GM19035 (cell line): Measurements from ENCODE around the gene COA8.

Source experiments
- ATAC-seq: cut with Tn5 transposase; IDR thresholded peaks from one replicate; pipeline ENCODE4 v1.9.1; 2021; ENCODE audit not compliant: unreplicated experiment

The COA8 gene

GRCh38 chr14:103619057-103619456 is 56.3 kb downstream of the COA8 start:
- ATAC-seq = no peak

GRCh38 chr14:103621860-103622259 is 59.1 kb downstream of the COA8 start:
- ATAC-seq = no peak

- no peak for ATAC-seq
Observed at GRCh38 chr14:103623308-103623707, 60.5 kb downstream of the COA8 start.

- no peak for ATAC-seq
Observed at GRCh38 chr14:103623883-103624482, 61.2 kb downstream of the COA8 start.

DNA sequence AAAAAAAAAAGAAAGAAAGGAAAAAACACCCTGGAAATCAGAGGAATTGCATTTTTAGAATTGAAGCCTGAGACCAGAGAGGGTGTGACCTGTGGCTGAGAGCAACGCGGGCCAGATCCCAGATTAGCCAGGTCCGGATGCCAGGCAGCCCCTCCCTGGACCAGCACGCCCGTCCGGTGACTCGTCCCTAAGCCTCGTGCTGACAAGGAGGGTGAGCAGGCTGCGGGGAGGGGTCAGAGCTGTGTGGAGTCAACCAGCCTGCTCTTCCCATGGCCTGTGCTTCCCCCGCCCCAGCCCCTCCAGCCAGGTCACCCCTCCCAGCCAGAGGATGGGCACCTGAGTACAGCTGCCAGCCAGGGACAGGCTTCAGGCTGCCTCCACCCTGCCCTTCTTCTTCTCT is 62.1 kb downstream of the COA8 start:
- no peak for ATAC-seq

DNA sequence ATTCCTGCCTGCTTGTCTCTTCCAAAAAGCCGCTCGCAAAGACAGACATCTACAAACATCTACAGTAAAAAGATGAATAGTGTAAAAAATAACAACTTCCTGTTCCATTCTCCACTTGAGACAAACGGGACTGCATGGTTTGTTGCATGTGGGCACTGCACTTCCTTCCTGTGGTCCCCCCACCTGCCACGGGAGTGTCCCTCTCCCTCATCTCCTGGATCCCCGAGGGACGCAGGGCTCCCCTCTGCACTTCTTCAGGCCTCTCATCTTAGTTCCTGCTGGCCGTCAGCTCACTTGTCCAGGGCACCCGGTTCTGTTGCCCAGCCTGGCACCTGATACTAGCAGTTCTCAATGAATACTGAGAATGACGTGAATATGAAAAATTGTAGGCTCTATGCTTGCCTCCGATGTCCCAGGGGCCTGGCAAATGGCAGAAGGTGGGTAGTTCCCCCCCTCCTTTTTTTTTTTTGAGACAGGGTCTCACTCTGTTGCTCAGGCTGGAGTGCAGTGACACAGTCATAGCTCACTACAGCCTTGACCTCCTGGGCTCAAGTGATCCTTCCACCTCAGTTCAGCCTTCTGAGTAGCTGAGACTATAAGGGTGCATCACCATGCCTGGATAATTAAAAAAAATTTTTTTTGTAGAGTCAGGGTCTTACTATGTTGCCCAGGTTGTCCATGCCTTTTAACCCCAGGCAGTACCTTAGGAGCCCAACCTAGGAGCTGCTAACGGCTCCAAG is 62.8 kb downstream of the COA8 start:
- ATAC-seq = no peak

GRCh38 chr14:103626146-103626850 is 63.5 kb downstream of the COA8 start:
- ATAC-seq = no peak

DNA sequence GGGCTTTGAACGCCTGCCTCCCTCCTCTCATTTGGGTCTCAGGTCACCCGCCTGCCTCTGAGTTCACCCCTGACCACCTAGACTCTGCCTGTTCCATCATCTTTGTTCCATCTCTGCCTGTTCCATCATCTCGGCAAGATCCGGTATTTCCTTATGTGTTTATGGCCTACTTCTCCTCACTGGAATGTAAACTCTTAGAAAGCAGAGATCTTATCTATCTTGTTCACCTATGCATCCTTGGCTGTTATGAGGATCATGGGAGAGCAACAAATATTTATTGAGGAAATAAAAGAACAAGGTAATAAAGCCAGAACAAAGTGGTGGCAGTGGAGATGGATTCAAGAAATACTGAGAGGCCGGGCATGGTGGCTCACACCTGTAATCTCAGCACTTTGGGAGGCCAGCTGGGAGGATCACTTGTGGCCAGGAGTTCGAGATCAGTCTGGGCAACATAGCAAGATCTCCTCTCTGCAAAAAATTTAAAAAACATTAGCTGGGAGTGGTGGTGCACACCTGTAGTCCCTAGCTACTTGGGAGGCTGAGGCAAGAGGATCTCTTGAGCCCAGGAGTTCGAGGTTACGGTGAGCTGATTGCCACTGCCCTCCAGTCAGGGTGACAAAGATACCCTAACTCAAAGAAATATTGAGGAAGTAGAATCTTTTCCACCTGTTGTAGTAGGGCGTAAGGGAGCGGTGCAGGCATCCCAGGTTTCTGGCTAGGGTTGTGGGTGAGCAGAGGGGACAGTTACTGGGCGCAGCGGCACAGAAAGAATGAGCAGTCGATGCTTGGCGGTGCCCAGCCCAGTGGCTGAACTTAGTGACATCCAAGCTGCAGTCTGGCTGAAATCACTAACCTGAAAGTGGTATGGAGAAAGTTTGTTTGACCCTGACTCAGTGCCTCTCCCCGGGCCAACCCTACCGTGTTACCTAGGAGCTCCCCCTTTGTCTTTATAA is 64.6 kb downstream of the COA8 start:
- ATAC-seq = no peak

- ATAC-seq = no peak
Observed at GRCh38 chr14:103628221-103628683, 65.5 kb downstream of the COA8 start.

DNA sequence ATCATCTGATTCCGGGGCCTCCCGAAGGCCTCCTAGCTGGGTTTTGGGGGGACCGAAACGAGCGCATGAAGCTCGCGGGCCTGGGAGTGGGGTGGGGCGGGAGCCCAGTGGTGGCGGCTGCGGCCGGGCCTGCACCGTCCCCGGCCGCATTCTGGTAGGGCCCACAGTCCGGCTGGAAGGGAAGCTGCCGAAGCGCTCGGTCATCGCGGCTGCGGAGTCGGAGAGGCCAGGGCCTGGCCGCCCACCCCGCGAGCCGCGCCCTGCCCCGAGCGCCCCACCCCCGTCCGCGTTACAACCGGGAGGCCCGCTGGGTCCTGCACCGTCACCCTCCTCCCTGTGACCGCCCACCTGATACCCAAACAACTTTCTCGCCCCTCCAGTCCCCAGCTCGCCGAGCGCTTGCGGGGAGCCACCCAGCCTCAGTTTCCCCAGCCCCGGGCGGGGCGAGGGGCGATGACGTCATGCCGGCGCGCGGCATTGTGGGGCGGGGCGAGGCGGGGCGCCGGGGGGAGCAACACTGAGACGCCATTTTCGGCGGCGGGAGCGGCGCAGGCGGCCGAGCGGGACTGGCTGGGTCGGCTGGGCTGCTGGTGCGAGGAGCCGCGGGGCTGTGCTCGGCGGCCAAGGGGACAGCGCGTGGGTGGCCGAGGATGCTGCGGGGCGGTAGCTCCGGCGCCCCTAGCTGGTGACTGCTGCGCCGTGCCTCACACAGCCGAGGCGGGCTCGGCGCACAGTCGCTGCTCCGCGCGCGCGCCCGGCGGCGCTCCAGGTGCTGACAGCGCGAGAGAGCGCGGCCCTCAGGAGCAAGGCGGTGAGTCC is 66.1 kb downstream of the COA8 start, which contains the start of gene KLC1:
Gene KLC1, plus strand, starts transcription at position 528 of the 819 bp plus-strand sequence. CDS start 25,354 bp downstream, outside the sequence.
- ATAC-seq = peak; percentile 65

GRCh38 chr14:103629503-103630121 is 66.9 kb downstream of the COA8 start:
- ATAC-seq = peak; percentile 41

- ATAC-seq = no peak
Observed at GRCh38 chr14:103630364-103631108, 67.8 kb downstream of the COA8 start.

- no peak for ATAC-seq
Observed at GRCh38 chr14:103633391-103633790, 70.6 kb downstream of the COA8 start.

DNA sequence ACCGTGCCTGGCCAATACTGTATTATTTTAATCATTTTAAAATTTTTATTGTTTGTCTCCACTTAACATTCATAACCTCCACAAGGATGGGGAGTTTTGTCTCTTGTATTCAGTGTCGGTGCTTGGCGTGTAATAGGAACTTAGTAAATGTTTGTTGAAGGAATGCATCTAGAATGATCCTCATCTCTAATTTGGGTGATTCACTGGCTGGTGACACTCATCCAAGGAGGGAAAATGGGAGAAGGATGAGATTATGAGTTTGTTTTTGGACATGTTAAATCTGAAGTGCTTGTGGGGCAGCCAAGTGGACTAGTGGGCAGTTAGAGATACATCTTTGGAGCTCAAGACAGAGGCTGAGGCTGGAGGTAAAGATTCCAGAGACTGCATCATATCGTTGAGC is 71.4 kb downstream of the COA8 start:
- ATAC-seq = no peak

DNA sequence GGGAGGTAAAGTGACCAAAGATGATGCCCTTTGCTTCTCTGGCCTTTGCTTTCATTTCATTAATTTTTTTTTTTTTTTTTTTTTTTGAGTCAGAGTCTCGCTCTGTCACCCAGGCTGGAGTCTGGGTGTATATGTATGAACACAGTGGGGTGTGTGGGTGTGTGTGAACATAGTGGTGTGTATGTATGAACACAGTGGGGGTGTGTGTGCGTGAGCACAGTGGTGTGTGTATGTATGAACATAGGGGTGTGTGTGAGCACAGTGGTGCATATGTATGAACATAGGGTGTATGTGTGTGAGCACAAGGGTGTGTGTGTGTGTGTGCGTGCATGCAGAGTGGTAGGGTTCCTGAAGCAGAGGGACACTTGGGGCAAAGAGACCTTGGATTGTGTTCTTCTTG is 75.8 kb downstream of the COA8 start:
- ATAC-seq = no peak
